ENCODE results near the gene BAD. TPM values are rescaled to one million over a fixed set of nuclear protein-coding genes. Genes with fewer than 3 reads are reported as not detected.

The BAD gene
- total RNA-seq, 4 donors from 2014 or later = 27.8 to 88.0 (median 76.3) TPM

DNA sequence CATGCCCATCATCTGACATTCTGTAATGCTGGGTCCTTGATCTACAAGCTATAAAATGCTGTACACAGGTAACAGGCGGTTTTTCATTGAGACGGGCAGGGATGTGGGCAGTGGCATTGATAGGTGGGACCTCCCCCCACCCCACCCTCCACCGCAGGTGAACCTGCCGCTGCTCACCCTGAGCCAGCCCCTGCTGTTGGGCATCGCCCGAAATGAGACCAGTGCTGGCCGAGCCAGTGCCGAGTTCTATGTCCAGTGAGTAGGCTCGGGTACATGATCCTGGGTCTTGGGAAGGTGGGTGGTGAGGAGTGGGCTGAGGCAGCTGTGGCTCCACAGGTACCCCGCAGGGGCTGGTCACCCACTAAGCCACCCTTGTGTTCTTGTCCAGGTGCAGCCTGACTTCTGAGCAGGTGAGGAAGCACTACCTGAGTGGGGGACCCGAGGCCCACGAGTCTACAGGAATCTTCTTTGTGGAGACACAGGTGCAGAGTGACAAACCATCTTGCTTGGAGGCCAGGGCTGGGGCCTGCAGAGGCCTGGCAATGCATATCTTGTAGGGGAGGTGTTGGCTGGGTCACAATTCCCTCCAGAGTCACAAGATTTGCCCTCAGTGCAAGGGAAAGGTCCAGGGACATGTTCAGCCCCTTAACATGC, 55.2 kb downstream of the BAD start:
- Histone ChIP-seq H3K36me3 (no peaks in the 10 kb centered on the region), H3K27me3 (no peaks in the 10 kb centered on the region), H3K9me3 (no peaks in the 10 kb centered on the region), H3K4me3 (peak overlapping the region in 3 of 4 donors; percentile 64 to 84 (median 76)), H3K27ac (peak overlapping the region; percentile 90 to 97 (median 92)), H3K4me1 (peaks cover 49 to 50% of the 10 kb centered on the region in 2 donors)
- intact Hi-C loops (cut with DNase I; ENCODE audit: low total_unique reads) = loop anchor here (5.0 kb wide), 1 partner anchor 62 kb away; the partner anchor contains the start of gene MACROD1
- ATAC-seq = no peak
- TF ChIP-seq, protein P1, sequence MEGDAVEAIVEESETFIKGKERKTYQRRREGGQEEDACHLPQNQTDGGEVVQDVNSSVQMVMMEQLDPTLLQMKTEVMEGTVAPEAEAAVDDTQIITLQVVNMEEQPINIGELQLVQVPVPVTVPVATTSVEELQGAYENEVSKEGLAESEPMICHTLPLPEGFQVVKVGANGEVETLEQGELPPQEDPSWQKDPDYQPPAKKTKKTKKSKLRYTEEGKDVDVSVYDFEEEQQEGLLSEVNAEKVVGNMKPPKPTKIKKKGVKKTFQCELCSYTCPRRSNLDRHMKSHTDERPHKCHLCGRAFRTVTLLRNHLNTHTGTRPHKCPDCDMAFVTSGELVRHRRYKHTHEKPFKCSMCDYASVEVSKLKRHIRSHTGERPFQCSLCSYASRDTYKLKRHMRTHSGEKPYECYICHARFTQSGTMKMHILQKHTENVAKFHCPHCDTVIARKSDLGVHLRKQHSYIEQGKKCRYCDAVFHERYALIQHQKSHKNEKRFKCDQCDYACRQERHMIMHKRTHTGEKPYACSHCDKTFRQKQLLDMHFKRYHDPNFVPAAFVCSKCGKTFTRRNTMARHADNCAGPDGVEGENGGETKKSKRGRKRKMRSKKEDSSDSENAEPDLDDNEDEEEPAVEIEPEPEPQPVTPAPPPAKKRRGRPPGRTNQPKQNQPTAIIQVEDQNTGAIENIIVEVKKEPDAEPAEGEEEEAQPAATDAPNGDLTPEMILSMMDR (IDR thresholded peaks at IDR 0.05 in 4 of 5, conservative IDR thresholded peaks at IDR 0.05 in 1 of 5) = no peak
- TF ChIP-seq POLR2A (IDR thresholded peaks at IDR 0.05) = no peak
- in situ Hi-C loops (cut with MboI; ENCODE audit: low sequenced_read_pairs in 4 of 4) = no loop called here
- no peak for DNase-seq

DNA sequence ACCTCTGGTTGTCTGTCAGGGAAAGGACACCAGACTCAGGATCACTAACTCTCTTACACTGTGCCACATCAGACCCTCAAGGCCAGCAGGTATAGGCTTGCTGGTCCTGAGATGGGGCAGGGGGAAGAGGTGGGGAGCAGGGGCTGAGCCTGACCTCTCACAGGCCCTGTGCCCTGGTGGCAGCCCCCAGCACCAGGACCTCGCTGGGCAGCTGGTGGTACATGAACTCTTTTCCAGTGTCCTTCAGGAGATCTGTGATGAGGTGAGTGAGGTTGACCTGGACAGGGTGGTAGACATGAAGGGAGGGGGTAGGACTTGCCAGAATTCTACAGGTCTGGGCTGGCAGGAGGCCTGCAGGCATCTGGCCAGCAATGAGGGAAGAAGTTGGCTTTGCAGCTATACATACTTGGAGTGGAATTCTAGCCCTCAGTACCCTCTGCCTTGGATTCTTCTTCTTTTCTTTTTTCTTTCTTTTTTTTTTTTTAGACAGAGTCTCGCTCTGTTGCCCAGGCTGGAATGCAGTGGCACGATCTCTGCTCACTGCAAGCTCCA, 57.0 kb downstream of the BAD start:
- no peak for ATAC-seq
- Histone ChIP-seq H3K9me3 (no peaks in the 10 kb centered on the region), H3K27me3 (no peaks in the 10 kb centered on the region), H3K4me1 (peaks cover 47 to 53% of the 10 kb centered on the region in 2 donors), H3K4me3 (peak overlapping the region; percentile 86 to 92 (median 88)), H3K27ac (peak overlapping the region; percentile 95 to 99 (median 96)), H3K36me3 (no peaks in the 10 kb centered on the region)
- no peak for TF ChIP-seq POLR2A (IDR thresholded peaks at IDR 0.05)
- TF ChIP-seq, protein P1 (IDR thresholded peaks at IDR 0.05 in 4 of 5, conservative IDR thresholded peaks at IDR 0.05 in 1 of 5) = no peak
- no peak for DNase-seq
- in situ Hi-C loops (cut with MboI; ENCODE audit: low sequenced_read_pairs in 4 of 4) = no loop called here
- intact Hi-C loops (cut with DNase I; ENCODE audit: low total_unique reads) = loop anchor here (2.0 to 5.0 kb wide), 2 partner anchors 41 to 60 kb away; partner anchors contain the start of genes MACROD1 and STIP1

DNA sequence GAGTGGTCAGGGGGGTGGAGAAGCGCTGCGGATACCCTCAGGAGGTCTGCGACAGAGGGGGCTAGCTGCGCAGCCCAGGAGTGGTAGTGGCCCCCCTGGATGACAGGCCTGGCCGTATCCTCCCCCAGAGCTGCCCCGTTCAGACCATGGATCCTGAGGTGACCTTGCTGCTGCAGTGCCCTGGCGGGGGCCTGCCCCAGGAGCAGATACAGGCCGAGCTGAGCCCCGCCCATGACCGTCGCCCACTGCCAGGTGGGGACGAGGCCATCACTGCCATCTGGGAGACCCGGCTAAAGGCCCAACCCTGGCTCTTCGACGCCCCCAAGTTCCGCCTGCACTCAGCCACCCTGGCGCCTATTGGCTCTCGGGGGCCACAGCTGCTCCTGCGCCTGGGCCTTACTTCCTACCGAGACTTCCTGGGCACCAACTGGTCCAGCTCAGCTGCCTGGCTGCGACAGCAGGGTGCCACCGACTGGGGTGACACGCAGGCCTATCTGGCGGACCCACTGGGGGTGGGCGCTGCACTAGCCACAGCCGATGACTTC, 57.9 kb downstream of the BAD start:
- peaks cover 48 to 55% of the 10 kb centered on the region in 2 donors for H3K4me1 ChIP-seq
- in situ Hi-C loops (cut with MboI; ENCODE audit: low sequenced_read_pairs in 4 of 4) = no loop called here

DNA sequence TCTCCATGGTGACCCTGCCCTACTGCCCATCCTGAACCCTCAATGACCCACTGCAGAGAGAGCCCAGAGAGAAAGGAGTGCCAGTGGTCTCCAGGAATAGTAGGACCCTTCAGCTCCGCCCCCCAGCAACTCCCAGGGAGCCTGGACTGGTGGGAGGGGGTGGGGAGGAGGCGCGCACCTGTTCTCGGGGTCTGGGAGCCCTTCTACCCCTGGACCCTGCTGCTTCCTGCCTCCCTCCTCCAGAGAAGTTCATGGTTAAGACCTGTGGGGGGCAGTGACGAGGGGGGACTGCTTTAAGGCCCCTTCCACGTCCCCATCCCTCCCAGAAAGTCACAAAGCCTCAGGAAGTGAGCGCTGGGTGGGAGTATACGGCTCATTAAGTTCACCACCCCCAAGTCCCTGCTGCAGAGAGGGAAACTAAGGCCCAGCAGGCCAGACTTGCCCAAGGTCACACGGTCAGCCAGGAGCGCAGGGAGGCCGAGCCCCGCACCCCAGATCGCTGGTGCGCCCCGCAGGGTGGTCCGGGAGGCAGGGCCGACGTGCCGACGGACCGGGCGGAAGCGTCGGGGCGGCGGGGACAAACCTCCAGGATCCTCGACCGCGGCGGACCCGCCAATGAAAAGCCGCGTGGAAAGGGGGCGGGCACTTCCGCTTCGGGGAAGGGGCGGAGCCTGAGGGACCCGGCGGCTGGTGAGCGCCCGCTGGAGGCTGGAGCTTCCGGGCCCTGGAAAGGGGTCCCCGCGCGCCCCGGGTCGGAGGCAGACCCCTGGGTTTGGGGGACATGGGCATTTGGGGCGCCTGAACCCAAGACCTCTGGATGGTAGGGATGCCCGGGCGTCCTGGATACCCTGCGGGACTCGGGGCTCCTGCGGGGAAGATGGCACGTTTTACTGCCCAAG, 58.6 kb downstream of the BAD start, which contains the start of the genes NUDT22 and TRPT1:
Gene NUDT22, plus strand, starts transcription at position 667 of the 899 bp plus-strand sequence. CDS start 379 bp downstream, outside the sequence.
Gene TRPT1, minus strand, starts transcription at position 579 of the 899 bp plus-strand sequence. Its CDS starts 326 bp downstream, at position 253.
- Histone ChIP-seq H3K27me3 (no peaks in the 10 kb centered on the region), H3K9me3 (no peaks in the 10 kb centered on the region), H3K4me1 (peaks cover 44 to 58% of the 10 kb centered on the region in 2 donors), H3K27ac (peak within 1 kb of the TSS; percentile 95 to 99 (median 96)), H3K4me3 (peak within 1 kb of the TSS; percentile 86 to 92 (median 88)), H3K36me3 (no peaks in the 10 kb centered on the region)
- intact Hi-C loops (cut with DNase I; ENCODE audit: low total_unique reads) = loop anchor here (1.0 to 5.0 kb wide), 3 partner anchors 19 to 59 kb away; partner anchors contain the start of genes MACROD1 and STIP1
- DNase-seq (peak; percentile 85 to 90), ATAC-seq (peak; percentile 70 to 72)
- in situ Hi-C loops (cut with MboI; ENCODE audit: low sequenced_read_pairs in 4 of 4) = no loop called here
- TF ChIP-seq POLR2A (IDR thresholded peaks at IDR 0.05) = peak; percentile 91 to 98
- TF ChIP-seq, protein P1 (IDR thresholded peaks at IDR 0.05 in 4 of 5, conservative IDR thresholded peaks at IDR 0.05 in 1 of 5) = peak in 4 of 5 experiments; percentile 6 to 37 (median 32)

More for the DNA sequence above, 57.9 kb downstream of the BAD start:
- Histone ChIP-seq H3K36me3 (no peaks in the 10 kb centered on the region), H3K27ac (peak overlapping the region; percentile 95 to 99 (median 96)), H3K4me3 (peak overlapping the region; percentile 86 to 92 (median 88)), H3K27me3 (no peaks in the 10 kb centered on the region), H3K9me3 (no peaks in the 10 kb centered on the region)
- intact Hi-C loops (cut with DNase I; ENCODE audit: low total_unique reads) = loop anchor here (1.0 to 5.0 kb wide), 3 partner anchors 19 to 59 kb away; partner anchors contain the start of genes MACROD1 and STIP1
- TF ChIP-seq, protein P1 (IDR thresholded peaks at IDR 0.05 in 4 of 5, conservative IDR thresholded peaks at IDR 0.05 in 1 of 5) = no peak
- peak in 1 of 2 donors; percentile 5 for TF ChIP-seq POLR2A (IDR thresholded peaks at IDR 0.05)
- ATAC-seq (peak; percentile 32 to 48), DNase-seq (peak; percentile 41 to 74)
